ENCODE measurements around the gene RHBDL1.

DNA sequence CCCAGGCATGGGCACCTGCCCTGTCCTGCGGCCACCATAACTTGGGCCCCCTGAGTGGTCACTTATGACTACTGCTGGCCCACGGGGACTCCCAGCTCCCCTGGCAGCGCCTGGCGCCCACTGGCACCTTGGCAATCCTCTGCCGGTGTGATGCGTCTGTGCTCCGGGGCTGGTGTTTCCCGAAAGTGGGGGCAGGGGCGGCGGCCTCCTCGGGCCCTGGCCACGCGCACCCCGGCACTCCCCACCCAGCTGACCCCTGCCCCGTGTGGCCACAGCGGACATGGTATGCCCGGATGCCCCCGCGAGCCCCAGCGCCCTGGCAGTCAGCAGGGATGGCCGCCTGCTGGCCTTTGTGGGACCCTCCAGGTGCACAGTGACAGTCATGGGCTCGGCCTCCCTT, 18.0 kb upstream of the RHBDL1 start:
- TF ChIP-seq FOXM1 (IDR thresholded peaks at IDR 0.05; ENCODE audit: borderline replicate concordance, low read depth) (no peak), EGR1 (IDR thresholded peaks at IDR 0.05) (no peak), TAF1 (IDR thresholded peaks at IDR 0.05; ENCODE audit: low read depth) (no peak), ZBTB7A (IDR thresholded peaks at IDR 0.05; ENCODE audit: low read depth) (no peak), EP300 (IDR thresholded peaks at IDR 0.05; ENCODE audit: borderline replicate concordance) (no peak), TEAD4 (IDR thresholded peaks at IDR 0.05) (no peak), TCF12 (IDR thresholded peaks at IDR 0.05; ENCODE audit: low read depth) (no peak), MAX (IDR thresholded peaks at IDR 0.05) (no peak), NFIC (IDR thresholded peaks at IDR 0.05) (no peak), CEBPB (IDR thresholded peaks at IDR 0.05) (no peak), RAD21 (IDR thresholded peaks at IDR 0.05; ENCODE audit: low read depth) (no peak), YY1 (IDR thresholded peaks at IDR 0.05; ENCODE audit: low read depth) (no peak)
- TF ChIP-seq, protein P1, sequence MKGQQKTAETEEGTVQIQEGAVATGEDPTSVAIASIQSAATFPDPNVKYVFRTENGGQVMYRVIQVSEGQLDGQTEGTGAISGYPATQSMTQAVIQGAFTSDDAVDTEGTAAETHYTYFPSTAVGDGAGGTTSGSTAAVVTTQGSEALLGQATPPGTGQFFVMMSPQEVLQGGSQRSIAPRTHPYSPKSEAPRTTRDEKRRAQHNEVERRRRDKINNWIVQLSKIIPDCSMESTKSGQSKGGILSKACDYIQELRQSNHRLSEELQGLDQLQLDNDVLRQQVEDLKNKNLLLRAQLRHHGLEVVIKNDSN (IDR thresholded peaks at IDR 0.05) = no peak
- TF ChIP-seq, protein P2, sequence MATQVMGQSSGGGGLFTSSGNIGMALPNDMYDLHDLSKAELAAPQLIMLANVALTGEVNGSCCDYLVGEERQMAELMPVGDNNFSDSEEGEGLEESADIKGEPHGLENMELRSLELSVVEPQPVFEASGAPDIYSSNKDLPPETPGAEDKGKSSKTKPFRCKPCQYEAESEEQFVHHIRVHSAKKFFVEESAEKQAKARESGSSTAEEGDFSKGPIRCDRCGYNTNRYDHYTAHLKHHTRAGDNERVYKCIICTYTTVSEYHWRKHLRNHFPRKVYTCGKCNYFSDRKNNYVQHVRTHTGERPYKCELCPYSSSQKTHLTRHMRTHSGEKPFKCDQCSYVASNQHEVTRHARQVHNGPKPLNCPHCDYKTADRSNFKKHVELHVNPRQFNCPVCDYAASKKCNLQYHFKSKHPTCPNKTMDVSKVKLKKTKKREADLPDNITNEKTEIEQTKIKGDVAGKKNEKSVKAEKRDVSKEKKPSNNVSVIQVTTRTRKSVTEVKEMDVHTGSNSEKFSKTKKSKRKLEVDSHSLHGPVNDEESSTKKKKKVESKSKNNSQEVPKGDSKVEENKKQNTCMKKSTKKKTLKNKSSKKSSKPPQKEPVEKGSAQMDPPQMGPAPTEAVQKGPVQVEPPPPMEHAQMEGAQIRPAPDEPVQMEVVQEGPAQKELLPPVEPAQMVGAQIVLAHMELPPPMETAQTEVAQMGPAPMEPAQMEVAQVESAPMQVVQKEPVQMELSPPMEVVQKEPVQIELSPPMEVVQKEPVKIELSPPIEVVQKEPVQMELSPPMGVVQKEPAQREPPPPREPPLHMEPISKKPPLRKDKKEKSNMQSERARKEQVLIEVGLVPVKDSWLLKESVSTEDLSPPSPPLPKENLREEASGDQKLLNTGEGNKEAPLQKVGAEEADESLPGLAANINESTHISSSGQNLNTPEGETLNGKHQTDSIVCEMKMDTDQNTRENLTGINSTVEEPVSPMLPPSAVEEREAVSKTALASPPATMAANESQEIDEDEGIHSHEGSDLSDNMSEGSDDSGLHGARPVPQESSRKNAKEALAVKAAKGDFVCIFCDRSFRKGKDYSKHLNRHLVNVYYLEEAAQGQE (IDR thresholded peaks at IDR 0.05; ENCODE audit: low read depth) = no peak

Data from Ishikawa (cell line).